Stimulated activated CD4-positive, alpha-beta T cell treated with anti-CD3 and anti-CD28 coated beads, Interleukin-2, amount 100 ng/mL, for 48 hours (primary cell): ENCODE measurements around the gene CAPN13.

Source experiments
- DNase-seq, 2 donors: peaks; one replicate each; pipeline ENCODE4 v3.0.0-alpha.2; 2020

Gene CAPN13

GRCh38 chr2:30763151-30763660 is 44.0 kb downstream of the CAPN13 start:
- no peak for DNase-seq

- DNase-seq: no peak
These were observed 46.0 kb downstream of the CAPN13 start for GRCh38 chr2:30761226-30761625.

GRCh38 chr2:30759481-30759880 is 47.8 kb downstream of the CAPN13 start:
- DNase-seq: no peak

- DNase-seq: no peak
These were observed 49.0 kb downstream of the CAPN13 start for GRCh38 chr2:30758191-30758651.

GRCh38 chr2:30757749-30758148 is 49.5 kb downstream of the CAPN13 start:
- DNase-seq: no peak

- no peak for DNase-seq
These were observed 50.3 kb downstream of the CAPN13 start for GRCh38 chr2:30756971-30757370.

- DNase-seq: no peak
These were observed 51.1 kb downstream of the CAPN13 start for GRCh38 chr2:30756051-30756719.

- DNase-seq: no peak
These were observed 53.6 kb downstream of the CAPN13 start for GRCh38 chr2:30753630-30754029.

GRCh38 chr2:30752811-30753210 is 54.4 kb downstream of the CAPN13 start:
- DNase-seq: no peak

- DNase-seq: no peak
These were observed 60.0 kb downstream of the CAPN13 start for GRCh38 chr2:30747206-30747605.

- no peak for DNase-seq
These were observed 62.4 kb downstream of the CAPN13 start for GRCh38 chr2:30744823-30745222.

- no peak for DNase-seq
These were observed 65.7 kb downstream of the CAPN13 start for GRCh38 chr2:30741576-30741975.

GRCh38 chr2:30738141-30738911 is 68.9 kb downstream of the CAPN13 start:
- DNase-seq: no peak

- no peak for DNase-seq
These were observed 70.0 kb downstream of the CAPN13 start for GRCh38 chr2:30737326-30737610.

GRCh38 chr2:30736461-30737325 is 70.6 kb downstream of the CAPN13 start:
- no peak for DNase-seq

GRCh38 chr2:30733876-30734520 is 73.2 kb downstream of the CAPN13 start:
- no peak for DNase-seq

- no peak for DNase-seq
These were observed 74.4 kb downstream of the CAPN13 start for GRCh38 chr2:30732876-30733275.

GRCh38 chr2:30732376-30732775 is 74.9 kb downstream of the CAPN13 start:
- DNase-seq: no peak

- DNase-seq: no peak
These were observed 75.5 kb downstream of the CAPN13 start for GRCh38 chr2:30731706-30732105.

- DNase-seq: no peak
These were observed 76.3 kb downstream of the CAPN13 start for GRCh38 chr2:30730736-30731647.

GRCh38 chr2:30729031-30729430 is 78.2 kb downstream of the CAPN13 start:
- no peak for DNase-seq
